ENCODE results near the gene SET.

DNA sequence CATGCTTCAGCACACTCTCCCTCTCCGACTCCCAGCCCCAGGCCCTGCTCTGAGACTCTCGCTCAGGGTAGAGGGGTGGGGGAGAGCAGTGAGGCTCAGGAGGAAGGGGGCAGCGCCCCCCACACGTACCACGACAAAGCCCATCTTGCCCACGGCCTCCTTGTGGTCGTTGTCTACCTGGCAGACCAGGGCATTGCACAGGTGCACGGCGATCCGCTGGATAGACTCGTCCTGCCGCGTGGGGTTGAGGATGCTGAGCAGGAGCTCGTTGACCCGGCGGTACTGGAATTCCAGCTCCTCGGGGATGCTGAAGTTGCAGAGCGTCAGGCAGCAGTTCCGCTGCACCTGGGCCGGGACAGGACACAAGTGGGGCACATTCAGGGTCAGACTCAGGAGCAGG lies 53.4 kb downstream of the SET start:
- TF ChIP-seq, protein P1, sequence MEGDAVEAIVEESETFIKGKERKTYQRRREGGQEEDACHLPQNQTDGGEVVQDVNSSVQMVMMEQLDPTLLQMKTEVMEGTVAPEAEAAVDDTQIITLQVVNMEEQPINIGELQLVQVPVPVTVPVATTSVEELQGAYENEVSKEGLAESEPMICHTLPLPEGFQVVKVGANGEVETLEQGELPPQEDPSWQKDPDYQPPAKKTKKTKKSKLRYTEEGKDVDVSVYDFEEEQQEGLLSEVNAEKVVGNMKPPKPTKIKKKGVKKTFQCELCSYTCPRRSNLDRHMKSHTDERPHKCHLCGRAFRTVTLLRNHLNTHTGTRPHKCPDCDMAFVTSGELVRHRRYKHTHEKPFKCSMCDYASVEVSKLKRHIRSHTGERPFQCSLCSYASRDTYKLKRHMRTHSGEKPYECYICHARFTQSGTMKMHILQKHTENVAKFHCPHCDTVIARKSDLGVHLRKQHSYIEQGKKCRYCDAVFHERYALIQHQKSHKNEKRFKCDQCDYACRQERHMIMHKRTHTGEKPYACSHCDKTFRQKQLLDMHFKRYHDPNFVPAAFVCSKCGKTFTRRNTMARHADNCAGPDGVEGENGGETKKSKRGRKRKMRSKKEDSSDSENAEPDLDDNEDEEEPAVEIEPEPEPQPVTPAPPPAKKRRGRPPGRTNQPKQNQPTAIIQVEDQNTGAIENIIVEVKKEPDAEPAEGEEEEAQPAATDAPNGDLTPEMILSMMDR (IDR thresholded peaks at IDR 0.05; ENCODE audit: low read length), result no peak
- no peak for TF ChIP-seq EZH2 (IDR thresholded peaks at IDR 0.05; ENCODE audit: borderline replicate concordance, low read length)

Measured in OCI-LY1 (cell line).